ENCODE measurements around the gene USP1. TPM values are rescaled to one million over a fixed set of nuclear protein-coding genes. Genes with fewer than 3 reads are reported as not detected.

Gene USP1
- total and polyA plus RNA-seq, 2 donors (not counting 3 experiments of a cell fraction or from before 2014, with no cell fraction given), result 7.0 to 38.4 TPM

DNA sequence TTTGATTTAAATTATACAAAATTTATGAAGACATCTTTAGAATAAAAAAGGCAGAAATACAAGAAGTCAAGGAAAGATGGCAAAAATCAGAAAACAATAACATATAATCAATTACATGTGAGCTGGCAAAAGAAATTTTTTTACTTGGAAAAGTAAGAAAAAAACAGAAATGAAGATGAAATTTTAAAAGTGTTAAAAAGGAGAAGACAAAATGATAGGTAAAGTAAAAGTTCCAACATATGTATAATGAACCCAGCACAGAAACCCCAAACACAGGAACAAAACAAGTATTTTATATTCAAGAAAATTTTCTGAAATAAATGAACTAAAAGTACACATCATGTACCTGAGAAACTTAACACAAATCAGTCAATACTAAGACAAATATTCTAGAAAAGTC, 63.4 kb downstream of the USP1 start:
- Histone ChIP-seq H3K27me3 (ENCODE audit: control insufficient read depth in 2 of 2, insufficient read depth in 2 of 2, low read length in 2 of 2) (no peaks in the 10 kb centered on the region), H3K9me3 (replicated peaks; ENCODE audit: control insufficient read depth, insufficient read depth, low read length) (no peaks in the 10 kb centered on the region), H3K79me2 (ENCODE audit: control insufficient read depth, insufficient read depth, low read length) (no peaks in the 10 kb centered on the region), H3K4me3 (replicated peaks in 1 of 3; ENCODE audit: insufficient read depth in 1 of 3, low read depth in 1 of 3, low read length in 3 of 3) (no peak overlapping the region), H3K36me3 (ENCODE audit: control insufficient read depth in 2 of 2, extremely low read depth in 1 of 2, insufficient read depth in 2 of 2, low read length in 2 of 2) (no peaks in the 10 kb centered on the region), H3K4me2 (ENCODE audit: insufficient read depth, low read length) (no peak overlapping the region), H3K9me1 (replicated peaks; ENCODE audit: control insufficient read depth, extremely low read depth, insufficient read depth, low read length) (no peaks in the 10 kb centered on the region), H4K20me1 (replicated peaks; ENCODE audit: control insufficient read depth, extremely low read depth, insufficient read depth, low read length) (no peaks in the 10 kb centered on the region), H3K9ac (replicated peaks; ENCODE audit: extremely low read depth, insufficient read depth, low read length) (no peak overlapping the region), H3K27ac (ENCODE audit: insufficient read depth, low read depth, low read length) (no peak overlapping the region), H2AFZ (ENCODE audit: low read depth, low read length) (no peak overlapping the region), H3K4me1 (ENCODE audit: control insufficient read depth, extremely low read depth, insufficient read depth, low read length) (no peaks in the 10 kb centered on the region)
- FAIRE-seq (no peak), DNase-seq (ENCODE audit: low read depth, low spot score) (no peak)
- dilution Hi-C loops (cut with MboI; ENCODE audit: extremely low pct_ligation_motif_present, low sequenced_read_pairs), result no loop called here
- no TSS peak for BruUV-seq (replicated peaks)
- POLR2A ChIA-PET, result no interaction called here
- TF ChIP-seq FOS (IDR thresholded peaks at IDR 0.05; ENCODE audit: borderline replicate concordance, insufficient read depth, low read length), result no peak
- no peak for TF ChIP-seq MYC (IDR thresholded peaks at IDR 0.05; ENCODE audit: low read depth, low read length)
- TF ChIP-seq EZH2 (IDR thresholded peaks at IDR 0.05; ENCODE audit: borderline replicate concordance, low read depth, low read length, severe bottlenecking), result no peak
- TF ChIP-seq POLR2AphosphoS5 (IDR thresholded peaks at IDR 0.05; ENCODE audit: insufficient read depth, low read depth, low read length), result no peak
- TF ChIP-seq, protein P1, sequence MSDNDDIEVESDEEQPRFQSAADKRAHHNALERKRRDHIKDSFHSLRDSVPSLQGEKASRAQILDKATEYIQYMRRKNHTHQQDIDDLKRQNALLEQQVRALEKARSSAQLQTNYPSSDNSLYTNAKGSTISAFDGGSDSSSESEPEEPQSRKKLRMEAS (IDR thresholded peaks at IDR 0.05; ENCODE audit: insufficient read depth, insufficient read length), result no peak
- TF ChIP-seq POLR2A (IDR thresholded peaks at IDR 0.05; ENCODE audit: low read depth, low read length), result no peak
- no peak for TF ChIP-seq GATA2 (IDR thresholded peaks at IDR 0.05; ENCODE audit: insufficient read depth, insufficient read length, low read depth, low read length)
- no peak for TF ChIP-seq JUN (IDR thresholded peaks at IDR 0.05; ENCODE audit: borderline replicate concordance, insufficient read depth, insufficient read length, low read depth)
- TF ChIP-seq, protein P2, sequence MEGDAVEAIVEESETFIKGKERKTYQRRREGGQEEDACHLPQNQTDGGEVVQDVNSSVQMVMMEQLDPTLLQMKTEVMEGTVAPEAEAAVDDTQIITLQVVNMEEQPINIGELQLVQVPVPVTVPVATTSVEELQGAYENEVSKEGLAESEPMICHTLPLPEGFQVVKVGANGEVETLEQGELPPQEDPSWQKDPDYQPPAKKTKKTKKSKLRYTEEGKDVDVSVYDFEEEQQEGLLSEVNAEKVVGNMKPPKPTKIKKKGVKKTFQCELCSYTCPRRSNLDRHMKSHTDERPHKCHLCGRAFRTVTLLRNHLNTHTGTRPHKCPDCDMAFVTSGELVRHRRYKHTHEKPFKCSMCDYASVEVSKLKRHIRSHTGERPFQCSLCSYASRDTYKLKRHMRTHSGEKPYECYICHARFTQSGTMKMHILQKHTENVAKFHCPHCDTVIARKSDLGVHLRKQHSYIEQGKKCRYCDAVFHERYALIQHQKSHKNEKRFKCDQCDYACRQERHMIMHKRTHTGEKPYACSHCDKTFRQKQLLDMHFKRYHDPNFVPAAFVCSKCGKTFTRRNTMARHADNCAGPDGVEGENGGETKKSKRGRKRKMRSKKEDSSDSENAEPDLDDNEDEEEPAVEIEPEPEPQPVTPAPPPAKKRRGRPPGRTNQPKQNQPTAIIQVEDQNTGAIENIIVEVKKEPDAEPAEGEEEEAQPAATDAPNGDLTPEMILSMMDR (IDR thresholded peaks at IDR 0.05; ENCODE audit: extremely low read depth in 1 of 2, insufficient read depth in 1 of 2, low read depth in 1 of 2, low read length in 2 of 2), result no peak
- CTCF ChIA-PET, result interaction anchor here (0.7 to 2.6 kb wide), 3 partner anchors 7 to 13 kb away, joined by 3 to 15 read pairs (median 5); no protein-coding TSS in a partner anchor
- intact Hi-C loops (cut with micrococcal nuclease), result no loop called here

Other genes with a start within 250 kb of the USP1 start
- not detected in 2 replicates for gene L1TD1, start 242.2 kb upstream of the USP1 start, total RNA-seq
- 0.01 TPM in 1 of 2 replicates, not detected in the other for gene L1TD1, start 242.2 kb upstream of the USP1 start, polyA plus RNA-seq
- gene KANK4, start 117.6 kb upstream of the USP1 start, total RNA-seq, result not detected in 2 replicates
- gene KANK4, start 117.6 kb upstream of the USP1 start, polyA plus RNA-seq, result not detected in 2 replicates
- gene ANGPTL3, start 160.5 kb downstream of the USP1 start, total RNA-seq, result not detected in 2 replicates
- not detected in 2 replicates for gene ANGPTL3, start 160.5 kb downstream of the USP1 start, polyA plus RNA-seq